HTERT RPE-1 (cell line): ENCODE data around the gene KCNK17.
"Not testable (repeated sequence)": the region's sequence is repeated elsewhere in the genome, so short reads cannot be mapped to it uniquely, and the experiment has no call there.

Experiments
- in situ Hi-C: fragments of 300-500 bp; cut with MboI; formaldehyde crosslinking; loops from 4 replicates; pipeline ENCODE4 v1.14.3; 2020; ENCODE audit warnings: low sequenced_read_pairs

KCNK17 gene

GRCh38 chr6:39303425-39304153, 10.6 kb downstream of the KCNK17 start:
- in situ Hi-C loops: no loop called here

- in situ Hi-C loops: no loop called here
Measured at GRCh38 chr6:39302669-39303424, 11.4 kb downstream of the KCNK17 start.

DNA sequence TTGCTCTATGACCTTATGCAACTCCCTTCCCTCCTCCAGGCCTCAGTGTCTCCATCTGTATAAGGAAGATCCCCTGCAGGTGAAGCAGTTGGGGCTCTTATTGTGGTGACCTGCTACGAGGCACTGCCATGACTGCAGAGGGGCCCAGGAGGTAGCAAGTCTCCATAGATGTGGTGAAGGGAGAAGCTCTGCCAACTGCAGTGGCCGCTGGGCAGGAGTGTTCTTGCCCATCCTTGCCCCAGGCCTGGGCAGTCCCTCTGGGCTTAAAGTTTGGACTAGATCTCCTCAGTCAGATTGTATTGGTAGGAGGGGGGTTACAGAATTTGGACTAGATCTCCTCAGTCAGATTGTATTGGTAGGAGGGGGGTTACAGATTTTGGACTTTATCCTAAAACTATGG, 12.2 kb downstream of the KCNK17 start:
- in situ Hi-C loops: no loop called here

DNA sequence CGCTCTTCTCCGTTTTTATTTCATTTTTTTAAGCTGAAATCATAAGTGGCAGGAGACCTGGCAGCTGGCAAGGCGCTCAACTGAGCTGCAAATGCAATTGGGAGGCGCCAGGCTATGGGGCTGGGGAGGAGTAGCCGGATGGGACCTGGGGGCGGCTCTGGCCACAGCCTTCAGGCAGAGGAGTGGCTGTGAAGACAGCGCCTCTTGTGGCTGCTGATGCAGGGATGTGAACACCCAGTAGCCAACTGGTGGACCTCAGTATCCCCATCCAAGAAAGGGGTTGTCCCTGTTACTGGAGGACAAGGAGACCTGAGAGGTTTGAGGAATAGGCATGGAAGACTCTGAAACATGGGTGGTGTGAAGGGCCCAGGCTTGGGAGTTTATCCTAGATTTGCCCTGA, 12.6 kb downstream of the KCNK17 start:
- in situ Hi-C loops: no loop called here

DNA sequence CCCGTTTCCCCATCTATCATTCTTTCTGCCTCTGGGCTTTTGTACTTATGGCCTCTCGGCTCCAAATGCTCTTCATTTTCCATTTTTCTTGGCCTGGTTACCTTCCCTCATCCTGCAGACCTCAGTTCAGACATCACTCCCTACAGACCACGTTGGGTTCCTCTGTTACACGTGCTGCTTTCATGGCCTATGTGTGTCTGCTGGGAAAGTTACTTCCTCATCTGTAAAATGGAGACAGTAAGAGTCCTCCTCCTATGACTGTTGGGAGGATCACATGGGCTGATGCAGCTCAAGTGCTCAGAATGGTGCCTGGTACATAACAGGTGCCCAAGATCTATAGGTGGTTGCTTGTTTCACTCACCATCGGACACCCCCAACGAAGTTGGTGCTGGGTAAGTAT, 13.5 kb downstream of the KCNK17 start:
- in situ Hi-C loops: no loop called here

DNA sequence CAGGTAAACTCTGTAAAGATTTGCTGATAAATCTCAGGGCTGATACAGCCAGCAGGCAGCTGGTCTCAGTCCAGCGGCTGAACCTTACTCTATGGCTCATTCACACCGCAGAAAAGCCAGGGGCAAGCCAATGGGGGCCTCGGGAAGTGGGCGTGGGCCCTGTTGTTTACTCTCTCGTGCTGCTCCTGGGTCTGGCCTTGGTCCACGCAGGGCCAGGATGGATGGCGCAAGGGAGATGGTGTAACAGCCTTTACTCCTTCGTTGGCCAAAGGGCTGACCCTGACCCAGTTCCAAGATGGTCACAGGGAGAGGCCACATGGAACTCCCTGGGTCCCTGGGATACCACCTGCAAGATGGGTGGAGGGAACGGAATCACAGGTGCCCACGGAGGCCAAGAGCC, 16.2 kb downstream of the KCNK17 start:
- in situ Hi-C loops: no loop called here

GRCh38 chr6:39296745-39297640, 17.2 kb downstream of the KCNK17 start:
- in situ Hi-C loops: no loop called here

DNA sequence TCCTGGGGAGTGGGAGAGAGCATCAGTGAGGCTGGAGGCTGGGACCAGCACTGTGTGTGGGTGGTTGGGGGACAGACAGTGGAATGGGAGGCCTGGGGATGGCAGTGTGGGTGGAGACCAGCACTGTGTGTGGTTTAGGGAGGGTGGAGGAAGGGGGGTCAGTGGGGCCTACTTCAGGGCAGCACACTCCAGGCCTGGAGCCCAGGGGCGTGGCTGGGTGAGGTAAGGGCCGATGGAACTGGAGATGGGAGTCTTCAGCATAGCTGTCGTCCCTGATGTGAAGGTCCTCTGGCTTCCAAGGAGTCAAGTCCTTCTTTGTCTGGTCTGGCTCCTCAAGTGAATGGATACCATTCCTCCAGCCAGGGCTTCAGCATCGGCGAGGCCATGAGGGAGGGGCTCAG, 18.6 kb downstream of the KCNK17 start:
- in situ Hi-C loops: no loop called here

- in situ Hi-C loops: no loop called here
Measured at GRCh38 chr6:39294899-39295298, 19.3 kb downstream of the KCNK17 start.

DNA sequence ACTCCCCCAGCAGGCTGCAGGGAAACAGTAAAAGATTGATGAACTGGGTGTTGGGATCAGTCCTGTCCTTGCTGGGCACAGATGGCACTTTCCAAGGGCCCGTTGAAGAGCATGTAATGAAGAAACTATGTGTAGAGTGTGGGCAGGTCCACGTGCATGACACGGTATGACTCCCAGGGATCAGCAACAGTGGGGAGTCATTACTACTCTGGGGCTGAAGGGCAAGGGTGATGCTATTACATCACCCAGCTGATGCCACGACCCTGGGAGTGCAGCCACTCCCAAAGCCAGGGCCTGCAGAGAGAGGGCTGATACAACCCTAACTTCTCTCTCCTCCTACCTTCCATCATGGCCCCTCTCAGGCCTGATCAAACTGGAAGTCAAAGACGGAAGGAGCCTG, 20.1 kb downstream of the KCNK17 start:
- in situ Hi-C loops: no loop called here

DNA sequence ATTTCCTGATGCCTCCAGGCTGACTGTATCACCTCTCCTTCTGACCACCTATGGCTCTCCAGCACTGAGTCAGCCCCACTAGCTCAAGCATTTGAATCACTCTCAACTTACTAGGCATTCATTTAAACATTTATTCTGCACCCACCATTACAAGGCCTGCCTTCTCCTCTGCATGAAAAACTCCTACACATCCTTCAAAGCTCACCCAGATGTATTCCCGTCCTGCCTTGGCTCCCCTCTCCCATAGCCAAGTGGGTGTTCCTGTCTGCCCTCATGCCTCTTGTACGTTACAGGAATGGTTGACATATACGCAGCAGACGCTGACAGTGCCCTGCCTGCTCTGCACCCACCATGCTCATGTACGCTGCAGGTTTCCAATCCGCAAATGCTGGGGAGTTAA, 21.6 kb downstream of the KCNK17 start:
- in situ Hi-C loops: no loop called here

DNA sequence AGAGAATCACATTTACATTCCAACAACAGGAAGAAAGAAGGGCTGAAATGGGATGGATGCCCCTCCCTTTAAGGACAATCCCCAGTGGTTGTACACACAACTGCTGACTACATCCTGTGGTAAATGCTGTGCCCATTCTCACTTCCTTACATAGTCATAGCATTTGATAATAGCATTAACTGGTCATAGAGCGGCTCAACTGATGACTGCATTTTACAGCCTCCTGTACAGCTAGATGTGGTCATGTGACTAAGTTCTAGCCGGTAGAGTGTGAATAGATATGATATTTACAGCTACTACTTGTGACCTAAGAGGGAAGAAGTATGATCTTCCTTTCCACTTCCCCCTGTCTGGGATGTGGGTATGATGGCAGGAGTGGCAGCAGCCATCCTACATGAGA, 24.7 kb downstream of the KCNK17 start:
- in situ Hi-C loops: no loop called here

GRCh38 chr6:39287601-39288000, 26.6 kb downstream of the KCNK17 start:
- in situ Hi-C loops: no loop called here

GRCh38 chr6:39286596-39286995, 27.6 kb downstream of the KCNK17 start:
- in situ Hi-C loops: not testable (repeated sequence)

DNA sequence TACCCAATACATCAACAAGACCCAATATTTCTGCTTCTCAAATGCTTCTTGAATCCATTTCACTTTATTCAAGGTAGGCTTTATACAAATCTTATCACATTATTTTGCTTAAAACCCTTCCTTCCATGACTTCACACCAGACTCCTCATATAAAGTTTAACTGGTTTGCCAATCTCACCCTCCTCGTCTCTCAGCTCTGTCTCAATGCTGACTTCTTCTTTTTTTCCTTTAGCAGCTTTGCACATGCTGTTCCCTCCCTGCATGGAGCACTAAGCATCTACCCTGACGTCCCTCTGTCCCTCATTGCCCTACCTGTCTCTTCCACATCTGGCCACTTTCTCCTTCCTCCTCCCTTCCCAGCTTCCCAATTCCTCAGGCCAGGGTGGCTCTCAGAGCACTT, 31.4 kb downstream of the KCNK17 start:
- in situ Hi-C loops: no loop called here

GRCh38 chr6:39281312-39281980, 32.8 kb downstream of the KCNK17 start:
- in situ Hi-C loops: no loop called here

- in situ Hi-C loops: no loop called here
Measured at GRCh38 chr6:39280247-39280731, 33.9 kb downstream of the KCNK17 start.

GRCh38 chr6:39279539-39279938, 34.7 kb downstream of the KCNK17 start:
- in situ Hi-C loops: no loop called here

DNA sequence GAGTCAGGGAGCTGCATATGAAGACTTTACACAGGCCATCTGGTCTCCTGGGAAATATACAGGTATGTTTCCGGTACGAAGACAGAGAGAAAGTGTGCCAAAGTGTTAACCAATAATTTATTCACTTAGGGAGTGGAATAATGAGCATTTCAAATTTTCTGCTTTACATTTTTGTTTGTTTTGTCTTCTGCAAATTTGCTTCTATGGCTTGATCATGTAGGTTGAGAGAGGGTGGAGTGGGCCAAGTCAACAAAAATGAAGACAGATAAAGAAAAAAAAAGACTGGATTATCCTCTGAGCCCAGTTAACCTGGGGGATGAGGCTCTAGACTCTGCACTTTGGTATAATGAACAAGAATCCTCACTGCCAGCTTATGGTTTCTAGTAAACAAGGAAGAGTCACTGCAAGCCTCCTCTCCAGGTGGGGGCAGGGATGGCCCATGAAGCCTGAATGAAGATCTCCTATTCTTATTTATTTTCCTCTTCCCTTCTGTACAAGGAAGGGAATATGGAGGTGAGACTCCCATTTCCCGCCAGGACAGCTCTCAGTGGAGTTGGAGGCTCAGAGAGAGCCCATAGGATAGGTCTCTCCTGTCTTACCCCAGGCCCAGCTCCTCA, 37.7 kb downstream of the KCNK17 start:
- in situ Hi-C loops: no loop called here

DNA sequence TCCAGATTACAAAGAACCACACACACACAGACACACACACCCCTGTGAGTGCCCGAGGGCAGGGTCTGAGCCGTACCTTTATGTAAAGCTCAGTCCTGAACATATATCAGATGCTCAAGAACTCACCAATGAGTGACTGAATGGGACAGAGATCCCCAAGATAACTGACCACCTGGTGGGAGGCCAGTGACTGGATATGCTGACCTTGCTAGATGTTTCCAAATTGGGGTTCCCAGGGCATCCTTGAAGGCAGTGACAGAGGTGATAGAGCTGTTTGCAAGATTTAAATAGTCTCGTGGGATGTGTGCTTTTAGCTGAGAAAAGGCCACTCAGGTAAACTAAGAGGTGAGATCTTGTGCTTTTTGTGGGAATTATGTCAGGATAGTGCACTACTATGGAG, 39.3 kb downstream of the KCNK17 start:
- in situ Hi-C loops: no loop called here
